DMS79 treated with DMSO at 0.1 percent for 48 hours (cell line): Measurements from ENCODE around the gene MED6.

Experiments used
- DNase-seq: peaks from one replicate; lab custom pipeline; 2025; lab: John Stamatoyannopoulos, UW

Gene MED6

GRCh38 chr14:70600382-70601157, at the start of gene MED6:
Gene MED6, minus strand, starts transcription at chr14:70600655. Its CDS starts 18 bp downstream, at chr14:70600637.
- DNase-seq: peak; percentile 98

- no peak for DNase-seq
Measured at GRCh38 chr14:70649803-70650202, 49.3 kb upstream of the MED6 start.

GRCh38 chr14:70648346-70648745, 47.9 kb upstream of the MED6 start:
- no peak for DNase-seq

- no peak for DNase-seq
Measured at GRCh38 chr14:70646705-70647104, 46.2 kb upstream of the MED6 start.

GRCh38 chr14:70645892-70646291, 45.4 kb upstream of the MED6 start:
- DNase-seq: no peak

- DNase-seq: no peak
Measured at GRCh38 chr14:70643967-70644366, 43.5 kb upstream of the MED6 start.

- DNase-seq: peak; percentile 55
Measured at GRCh38 chr14:70642303-70643235, 42.1 kb upstream of the MED6 start.

GRCh38 chr14:70641548-70642302, 41.3 kb upstream of the MED6 start, which contains the start of gene TTC9:
Gene TTC9, plus strand, starts transcription at chr14:70641916. Its CDS starts 214 bp downstream, at chr14:70642130.
- DNase-seq: no peak

GRCh38 chr14:70640938-70641547, 40.6 kb upstream of the MED6 start:
- DNase-seq: peak; percentile 85

- no peak for DNase-seq
Measured at GRCh38 chr14:70638416-70638815, 38.0 kb upstream of the MED6 start.

- no peak for DNase-seq
Measured at GRCh38 chr14:70635971-70636595, 35.6 kb upstream of the MED6 start.

GRCh38 chr14:70631948-70632347, 31.5 kb upstream of the MED6 start:
- DNase-seq: no peak

- no peak for DNase-seq
Measured at GRCh38 chr14:70624972-70625371, 24.5 kb upstream of the MED6 start.

- DNase-seq: peak; percentile 10
Measured at GRCh38 chr14:70622111-70622712, 21.8 kb upstream of the MED6 start.

- no peak for DNase-seq
Measured at GRCh38 chr14:70619708-70620107, 19.3 kb upstream of the MED6 start.

GRCh38 chr14:70618314-70618713, 17.9 kb upstream of the MED6 start:
- no peak for DNase-seq

GRCh38 chr14:70616646-70617045, 16.2 kb upstream of the MED6 start:
- DNase-seq: no peak

GRCh38 chr14:70611216-70611615, 10.8 kb upstream of the MED6 start:
- no peak for DNase-seq

- DNase-seq: no peak
Measured at GRCh38 chr14:70602254-70602653, 1.8 kb upstream of the MED6 start.

- no peak for DNase-seq
Measured at GRCh38 chr14:70601162-70601561, 707 bp upstream of the MED6 start.

GRCh38 chr14:70599345-70599744, 1.1 kb downstream of the MED6 start:
- no peak for DNase-seq
